Activated CD8-positive, alpha-beta memory T cell treated with anti-CD3 and anti-CD28 coated beads, Interleukin-2, amount 50 U/mL, for 4 hours (primary cell): Measurements from ENCODE around the gene CBFA2T3.

ENCODE experiments used
- DNase-seq: peaks from one replicate; pipeline ENCODE4 v3.0.0-alpha.2; 2020

The CBFA2T3 gene

GRCh38 chr16:88936556-88937205 lies 40.3 kb downstream of the CBFA2T3 start:
- no peak for DNase-seq

GRCh38 chr16:88936008-88936555 lies 40.9 kb downstream of the CBFA2T3 start:
- DNase-seq = no peak

- DNase-seq = no peak
Observed at GRCh38 chr16:88934066-88934667, 42.8 kb downstream of the CBFA2T3 start.

GRCh38 chr16:88932929-88933328 lies 44.1 kb downstream of the CBFA2T3 start:
- DNase-seq = no peak

- DNase-seq = no peak
Observed at GRCh38 chr16:88931936-88932335, 45.1 kb downstream of the CBFA2T3 start.

DNA sequence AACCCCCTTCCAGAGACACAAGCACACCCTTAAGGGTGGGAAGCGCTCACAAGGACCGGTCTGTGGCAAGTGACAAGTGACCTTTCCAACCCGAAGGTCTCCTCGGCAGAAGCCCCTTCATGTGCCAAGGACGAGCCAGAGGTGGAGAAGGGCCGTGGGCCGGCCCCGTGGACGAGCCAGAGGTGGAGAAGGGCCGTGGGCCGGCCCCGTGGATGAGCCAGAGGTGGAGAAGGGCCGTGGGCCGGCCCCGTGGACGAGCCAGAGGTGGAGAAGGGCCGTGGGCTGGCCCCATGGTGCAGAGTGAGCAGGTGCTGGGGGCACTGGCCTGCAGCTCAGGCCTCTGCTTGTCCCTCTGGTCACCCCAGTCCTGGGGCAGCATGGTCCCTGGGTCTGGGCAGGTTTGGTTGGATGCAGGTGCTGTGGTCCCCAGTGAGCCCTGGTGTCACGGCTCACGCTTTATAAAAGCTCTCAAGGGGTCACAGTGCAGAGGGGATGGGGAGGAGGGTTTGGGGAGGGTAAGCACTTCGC lies 45.6 kb downstream of the CBFA2T3 start:
- DNase-seq = no peak

GRCh38 chr16:88930716-88931115 lies 46.3 kb downstream of the CBFA2T3 start:
- no peak for DNase-seq

DNA sequence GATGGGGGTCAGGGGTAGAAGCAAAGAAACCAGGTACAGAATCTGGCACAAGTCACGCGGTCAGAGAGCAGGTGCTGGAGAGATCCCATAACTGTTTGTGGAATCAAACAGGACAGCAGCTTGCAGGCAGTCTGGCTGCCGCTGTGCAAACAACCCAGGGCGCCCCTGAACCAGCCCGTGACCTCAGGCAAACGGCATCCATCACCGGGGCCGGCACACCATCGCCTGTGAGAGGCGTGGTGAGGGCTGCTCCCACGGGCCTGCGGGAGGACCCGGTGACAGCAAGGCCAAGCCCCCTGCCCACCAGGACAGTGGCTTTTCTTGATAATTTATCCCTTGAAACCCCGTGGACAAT lies 47.9 kb downstream of the CBFA2T3 start:
- no peak for DNase-seq

DNA sequence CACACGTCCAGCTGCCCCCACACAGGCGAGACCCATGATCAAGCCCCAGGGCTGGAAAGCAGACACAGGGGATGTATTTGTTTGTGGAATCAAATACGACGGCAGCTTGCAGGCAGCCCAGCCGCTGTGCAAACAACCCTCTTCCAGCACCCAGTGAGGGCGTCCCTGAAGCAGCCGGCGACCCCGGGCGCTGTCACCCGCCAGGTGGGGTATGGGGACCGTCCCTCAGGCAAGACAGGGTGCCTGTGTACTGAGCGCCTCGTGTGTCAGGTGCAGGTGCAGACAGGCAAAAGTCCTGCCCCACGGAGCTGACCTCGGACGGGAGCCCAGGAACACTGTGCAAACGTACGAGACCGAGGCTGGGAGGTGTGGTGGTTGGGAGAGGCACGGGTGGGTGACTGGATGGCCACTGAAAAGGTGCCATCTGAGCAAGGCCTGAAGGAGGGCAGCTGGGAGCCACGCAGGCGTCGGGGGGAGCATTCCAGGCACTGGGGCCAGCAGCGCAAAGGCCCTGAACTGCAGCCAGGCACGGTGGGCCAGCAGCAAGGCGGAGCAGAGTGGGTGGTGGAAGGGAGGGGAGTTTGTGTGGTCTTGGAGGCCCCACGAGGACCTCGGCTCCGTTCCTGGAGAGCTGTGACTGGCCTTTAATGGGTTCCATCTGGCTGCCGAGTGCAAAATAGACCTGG lies 48.5 kb downstream of the CBFA2T3 start:
- no peak for DNase-seq

DNA sequence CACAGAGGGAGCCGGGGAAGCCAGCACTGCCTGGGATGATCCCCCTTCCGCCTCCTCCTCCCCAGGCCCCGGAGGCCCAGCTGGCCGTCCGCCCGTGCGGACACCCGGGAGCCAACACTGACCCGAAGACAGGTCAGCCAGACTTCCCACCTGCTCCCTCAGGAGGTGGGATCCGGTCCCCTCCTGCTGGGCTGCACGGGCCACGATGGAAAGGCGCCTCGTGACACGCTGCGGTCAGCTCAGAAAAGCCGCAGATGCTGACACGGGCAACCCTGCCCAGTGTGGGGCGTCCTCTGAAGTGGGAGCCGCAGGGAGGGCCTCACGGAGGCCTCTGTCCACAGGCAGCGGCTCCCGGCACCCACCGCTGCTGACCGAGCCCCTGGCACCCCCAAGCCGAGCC lies 49.3 kb downstream of the CBFA2T3 start:
- no peak for DNase-seq

DNA sequence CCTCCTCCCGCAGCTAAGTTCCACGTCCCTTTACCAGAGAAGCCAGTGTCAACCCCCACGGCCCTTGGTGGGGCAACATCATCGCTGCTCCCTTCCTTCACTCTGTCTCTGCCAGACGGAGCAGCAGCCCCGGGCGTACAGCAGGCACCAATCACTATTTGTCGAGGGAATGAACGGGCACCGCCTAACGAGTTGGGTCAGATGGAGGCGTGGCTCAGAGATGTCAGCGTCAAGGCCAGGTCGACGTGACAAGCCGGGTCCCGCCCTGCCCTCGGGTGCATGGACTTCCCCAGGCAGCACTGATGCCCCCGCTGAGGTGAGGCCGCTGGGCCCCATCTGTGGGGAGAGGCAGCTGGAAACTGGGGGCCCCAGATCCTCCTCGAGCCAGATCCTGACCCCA lies 50.0 kb downstream of the CBFA2T3 start:
- DNase-seq = no peak

GRCh38 chr16:88926374-88926990 lies 50.5 kb downstream of the CBFA2T3 start:
- no peak for DNase-seq

GRCh38 chr16:88925540-88925887 lies 51.5 kb downstream of the CBFA2T3 start:
- DNase-seq = no peak

DNA sequence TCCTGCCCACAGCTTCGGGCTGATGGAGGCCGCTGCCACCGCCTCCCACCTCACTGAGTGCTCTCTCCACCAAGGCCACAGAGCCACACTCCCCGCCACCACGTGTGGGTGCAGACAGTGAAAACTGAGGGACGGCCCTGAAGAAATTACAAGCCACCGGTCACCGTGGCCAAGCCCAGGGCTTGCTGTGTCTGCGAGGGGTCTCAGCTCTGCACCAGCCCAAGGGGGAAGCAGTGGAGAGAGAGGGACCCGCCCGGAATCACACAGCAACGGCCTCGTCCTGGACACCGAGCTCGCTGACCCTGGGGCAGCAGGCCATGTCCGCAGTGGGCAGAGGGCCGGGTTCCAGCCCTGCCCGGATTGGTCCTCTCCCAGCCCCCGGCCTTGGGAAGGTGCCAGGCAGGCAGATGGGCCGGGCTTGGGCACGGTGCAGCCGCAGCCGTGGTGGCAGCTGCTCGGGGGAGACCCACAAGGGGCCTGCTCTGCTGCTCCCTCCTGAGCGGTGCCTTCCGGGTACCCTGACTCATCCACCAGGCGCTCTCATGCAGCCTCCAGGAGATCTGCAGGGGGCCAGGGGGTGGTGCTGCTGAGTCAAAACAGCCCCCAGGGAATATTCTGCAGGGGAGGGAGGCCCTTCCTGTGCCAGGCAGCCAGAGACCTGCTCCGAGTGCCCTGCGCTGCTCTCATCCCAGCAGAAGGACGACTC lies 52.0 kb downstream of the CBFA2T3 start:
- no peak for DNase-seq

DNA sequence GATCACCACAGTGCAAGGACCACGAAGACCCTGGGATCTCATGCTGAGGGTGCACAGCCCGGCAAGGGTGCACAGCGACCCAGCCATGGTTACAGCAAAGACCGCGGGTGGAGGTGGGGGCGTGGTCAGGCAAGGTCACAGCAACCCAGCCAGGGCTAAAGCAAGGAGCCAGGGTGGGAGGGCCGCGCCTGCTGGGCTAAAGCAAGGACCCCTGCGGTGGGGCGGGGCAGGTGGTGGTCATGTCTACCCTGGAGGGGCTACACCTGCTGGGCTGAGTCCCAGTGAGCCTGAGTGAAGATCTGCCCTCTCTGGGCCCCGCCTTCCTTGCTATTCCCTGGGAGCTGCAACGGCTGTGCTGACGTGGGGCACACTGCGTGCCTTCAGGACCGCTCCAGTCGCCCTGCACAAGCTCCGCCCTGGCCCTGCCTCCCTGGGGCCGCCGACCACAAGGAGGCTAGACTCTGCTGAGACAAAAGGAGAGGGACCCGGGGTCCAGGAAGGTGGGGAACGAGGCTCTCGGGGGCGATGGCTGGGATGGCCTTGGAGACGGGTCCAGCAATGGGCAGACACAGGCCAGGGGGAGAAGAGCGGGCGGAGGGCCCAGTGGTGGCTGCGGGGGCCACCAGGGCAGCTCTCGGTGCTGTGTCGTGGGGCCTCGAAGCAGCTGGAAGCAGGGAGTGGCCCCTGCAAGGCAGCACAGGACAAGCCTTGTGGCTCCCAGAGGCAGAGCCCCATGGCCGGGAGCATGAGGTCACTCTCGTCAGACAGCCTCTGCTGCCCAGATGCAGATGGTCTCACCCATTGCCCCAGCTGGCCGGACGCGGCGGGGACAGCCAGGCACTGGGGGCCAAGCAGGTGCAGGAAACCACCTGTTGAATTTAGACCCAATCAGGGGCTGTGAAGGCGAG lies 52.8 kb downstream of the CBFA2T3 start:
- no peak for DNase-seq

DNA sequence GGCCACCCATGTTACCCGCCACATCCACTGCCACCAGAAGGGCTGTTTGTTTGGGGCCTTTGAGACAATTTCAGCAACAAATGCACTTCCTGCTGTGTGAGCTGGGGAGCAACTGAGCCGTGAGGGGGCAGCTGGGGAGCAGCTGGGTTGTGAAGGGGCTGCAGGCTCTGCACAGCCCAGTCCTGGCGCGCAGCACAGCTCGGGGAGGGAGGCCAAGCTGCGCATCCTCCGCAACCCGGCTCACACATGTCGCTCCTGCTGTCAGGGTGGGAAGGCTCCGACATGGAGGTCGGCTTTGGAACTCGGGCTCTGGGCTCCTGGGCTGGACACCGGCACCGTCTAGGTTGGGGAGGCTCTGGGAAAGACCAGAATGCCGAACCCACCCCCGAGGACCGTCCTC lies 53.6 kb downstream of the CBFA2T3 start:
- DNase-seq = no peak

DNA sequence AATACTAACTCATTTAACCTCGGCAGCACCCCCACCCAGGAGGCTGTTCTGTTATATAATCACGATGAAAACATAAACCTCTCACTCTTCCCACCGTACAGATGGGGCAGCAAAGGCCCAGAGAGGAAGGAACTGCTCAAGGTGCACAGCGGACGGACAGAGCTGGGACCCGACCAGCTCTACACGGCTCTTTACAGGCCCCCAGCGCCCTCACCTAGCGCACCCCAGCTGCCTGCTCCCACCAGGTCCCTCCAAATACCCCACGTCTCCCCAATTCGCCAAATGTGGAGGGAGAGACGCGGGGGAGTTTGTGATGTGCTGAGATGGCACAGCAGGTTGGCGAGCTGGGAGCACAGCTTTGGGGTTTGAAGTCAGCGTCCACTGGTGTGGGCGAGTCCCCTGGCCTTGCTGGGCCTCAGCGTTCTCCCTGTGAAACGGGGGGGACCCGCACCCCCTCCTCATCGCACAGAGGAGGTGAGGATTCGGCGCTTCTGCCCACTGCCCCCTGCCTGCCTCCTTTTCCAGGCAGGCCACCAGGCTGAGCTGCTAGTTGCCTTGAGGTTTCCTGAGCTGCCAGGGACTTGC lies 54.1 kb downstream of the CBFA2T3 start:
- no peak for DNase-seq

DNA sequence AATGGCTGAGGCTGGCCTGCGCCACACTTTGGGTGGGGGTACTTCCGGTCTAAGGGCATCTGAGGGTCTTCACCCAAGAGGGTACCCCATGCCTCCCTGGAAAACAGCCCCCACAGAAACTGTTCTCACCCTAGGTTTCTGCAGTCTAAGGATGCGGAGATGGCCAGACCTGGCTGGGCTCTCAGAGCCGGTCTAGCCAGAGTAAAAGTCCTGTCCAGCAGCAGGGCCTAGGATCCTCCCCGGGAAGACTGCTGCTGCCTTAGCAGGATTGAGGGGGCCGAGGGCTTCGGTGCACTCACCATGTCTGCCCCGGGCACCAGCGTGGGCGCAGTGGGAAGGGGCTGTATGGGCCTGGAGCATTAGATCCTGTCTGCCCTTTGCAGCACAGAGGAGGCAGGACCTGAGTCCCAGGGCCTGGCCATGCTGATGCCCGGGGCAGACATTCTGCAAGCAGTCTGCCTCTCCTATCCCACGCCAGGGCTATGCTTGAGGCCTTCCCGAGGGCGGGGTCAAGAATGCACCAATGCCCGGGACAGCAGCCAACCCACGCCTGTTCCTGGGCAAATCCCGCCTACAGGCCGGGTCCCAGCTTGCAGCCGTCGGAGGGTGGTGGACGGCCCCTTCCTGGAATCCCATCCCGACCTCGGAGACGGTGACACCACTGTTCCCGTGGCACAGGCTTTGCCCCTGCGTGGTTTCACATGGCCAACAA lies 54.7 kb downstream of the CBFA2T3 start:
- DNase-seq = no peak

GRCh38 chr16:88921591-88921990 lies 55.4 kb downstream of the CBFA2T3 start:
- no peak for DNase-seq
